ENCODE data around the gene PRR22.
"Not testable (repeated sequence)": the region's sequence is repeated elsewhere in the genome, so short reads cannot be mapped to it uniquely, and the experiment has no call there.

The PRR22 gene

GRCh38 chr19:5744999-5745398 is 39.5 kb downstream of the PRR22 start:
- not testable (repeated sequence) for DNase-seq

GRCh38 chr19:5743630-5744029 is 40.9 kb downstream of the PRR22 start:
- no peak for DNase-seq

GRCh38 chr19:5742051-5742450 is 42.5 kb downstream of the PRR22 start:
- no peak for DNase-seq

GRCh38 chr19:5738423-5738822 is 46.1 kb downstream of the PRR22 start:
- no peak for DNase-seq

- not testable (repeated sequence) for DNase-seq
Observed at GRCh38 chr19:5733172-5733571, 51.4 kb downstream of the PRR22 start.
